GM12878 (cell line): ENCODE measurements around the gene GNA14.

Experiments
- ASH2L ChIP-seq: fragments of 300-600, 200-600 bp; sonication (generic); IDR thresholded peaks from 2 replicates; pipeline ENCODE4 v1.6.1; 2017; ENCODE audit warnings: low read depth, mild to moderate bottlenecking, borderline replicate concordance
- CBX3 ChIP-seq: fragments of 200-600 bp; sonication (generic); IDR thresholded peaks from 2 replicates; pipeline ENCODE4 v1.6.1; 2016; ENCODE audit warnings: low read depth, borderline replicate concordance
- CBX5 ChIP-seq: sonication (generic); IDR thresholded peaks from 2 replicates; pipeline ENCODE4 v1.6.1; 2016; ENCODE audit warnings: low read depth, moderate library complexity, mild to moderate bottlenecking, inconsistent platforms
- POLR2AphosphoS5 ChIP-seq: IDR thresholded peaks from 2 replicates; pipeline ENCODE4 v1.6.1; 2011; ENCODE audit warnings: mild to moderate bottlenecking, low read length, inconsistent platforms
- TF ChIP-seq, protein P1 (sequence below), 3 experiments: IDR thresholded peaks in 2 of 3; conservative IDR thresholded peaks in 1 of 3; 2 replicates each; pipeline ENCODE4 v1.5.1; 2011; ENCODE audit warnings: low read depth in 3 of 3, low read length in 3 of 3, mild to moderate bottlenecking in 3 of 3, control low read depth in 2 of 3, moderate library complexity in 2 of 3, inconsistent platforms in 1 of 3, mixed read lengths in 1 of 3; ENCODE audit not compliant: control insufficient read depth in 2 of 3, insufficient read depth in 1 of 3; ENCODE audit errors: extremely low read depth in 1 of 3

GRCh38 chr9:77516781-77517180 lies 131.3 kb downstream of the GNA14 start:
- TF ChIP-seq POLR2AphosphoS5 (no peak), ASH2L (no peak), CBX5 (no peak), CBX3 (no peak)
- TF ChIP-seq, protein P1, sequence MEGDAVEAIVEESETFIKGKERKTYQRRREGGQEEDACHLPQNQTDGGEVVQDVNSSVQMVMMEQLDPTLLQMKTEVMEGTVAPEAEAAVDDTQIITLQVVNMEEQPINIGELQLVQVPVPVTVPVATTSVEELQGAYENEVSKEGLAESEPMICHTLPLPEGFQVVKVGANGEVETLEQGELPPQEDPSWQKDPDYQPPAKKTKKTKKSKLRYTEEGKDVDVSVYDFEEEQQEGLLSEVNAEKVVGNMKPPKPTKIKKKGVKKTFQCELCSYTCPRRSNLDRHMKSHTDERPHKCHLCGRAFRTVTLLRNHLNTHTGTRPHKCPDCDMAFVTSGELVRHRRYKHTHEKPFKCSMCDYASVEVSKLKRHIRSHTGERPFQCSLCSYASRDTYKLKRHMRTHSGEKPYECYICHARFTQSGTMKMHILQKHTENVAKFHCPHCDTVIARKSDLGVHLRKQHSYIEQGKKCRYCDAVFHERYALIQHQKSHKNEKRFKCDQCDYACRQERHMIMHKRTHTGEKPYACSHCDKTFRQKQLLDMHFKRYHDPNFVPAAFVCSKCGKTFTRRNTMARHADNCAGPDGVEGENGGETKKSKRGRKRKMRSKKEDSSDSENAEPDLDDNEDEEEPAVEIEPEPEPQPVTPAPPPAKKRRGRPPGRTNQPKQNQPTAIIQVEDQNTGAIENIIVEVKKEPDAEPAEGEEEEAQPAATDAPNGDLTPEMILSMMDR (IDR thresholded peaks at IDR 0.05 in 2 of 3, conservative IDR thresholded peaks at IDR 0.05 in 1 of 3; ENCODE audit: control insufficient read depth in 2 of 3, extremely low read depth in 1 of 3, insufficient read depth in 1 of 3, low read depth in 3 of 3, low read length in 3 of 3): no peak
